GM23248 (cell line): ENCODE data around the gene IFT81.

Experiments
- EZH2 ChIP-seq: fragments of 200-600 bp; sonication (generic); IDR thresholded peaks from 2 replicates; pipeline ENCODE4 v1.6.1; 2018; ENCODE audit warnings: antibody characterized with exemption, mild to moderate bottlenecking; ENCODE audit not compliant: insufficient read depth, poor library complexity, severe bottlenecking
- EZH2phosphoT487 ChIP-seq: fragments of 200-600 bp; sonication (generic); IDR thresholded peaks from 2 replicates; pipeline ENCODE4 v1.6.1; 2018; ENCODE audit warnings: antibody characterized with exemption, moderate library complexity, mild to moderate bottlenecking, low read depth; ENCODE audit not compliant: insufficient read depth

GRCh38 chr12:110171636-110172035 is 47.5 kb downstream of the IFT81 start:
- no peak for TF ChIP-seq EZH2
- TF ChIP-seq EZH2phosphoT487 = no peak
